ENCODE results near the gene PXDN.
A peak's percentile ranks its signal among the peaks of the same experiment; 100 is the strongest.
"Not testable (repeated sequence)": the region's sequence is repeated elsewhere in the genome, so short reads cannot be mapped to it uniquely, and the experiment has no call there.

PXDN gene

GRCh38 chr2:1724351-1724750 lies 20.0 kb downstream of the PXDN start:
- H3K36me3 ChIP-seq (ENCODE audit: control insufficient read depth, insufficient read depth, low read length, severe bottlenecking); DNase-seq (ENCODE audit: low read depth): not testable (repeated sequence)
- H3K4me1 ChIP-seq (ENCODE audit: control insufficient read depth, insufficient read depth, low read length) = peaks cover 57% of the 10 kb centered on the region

DNA sequence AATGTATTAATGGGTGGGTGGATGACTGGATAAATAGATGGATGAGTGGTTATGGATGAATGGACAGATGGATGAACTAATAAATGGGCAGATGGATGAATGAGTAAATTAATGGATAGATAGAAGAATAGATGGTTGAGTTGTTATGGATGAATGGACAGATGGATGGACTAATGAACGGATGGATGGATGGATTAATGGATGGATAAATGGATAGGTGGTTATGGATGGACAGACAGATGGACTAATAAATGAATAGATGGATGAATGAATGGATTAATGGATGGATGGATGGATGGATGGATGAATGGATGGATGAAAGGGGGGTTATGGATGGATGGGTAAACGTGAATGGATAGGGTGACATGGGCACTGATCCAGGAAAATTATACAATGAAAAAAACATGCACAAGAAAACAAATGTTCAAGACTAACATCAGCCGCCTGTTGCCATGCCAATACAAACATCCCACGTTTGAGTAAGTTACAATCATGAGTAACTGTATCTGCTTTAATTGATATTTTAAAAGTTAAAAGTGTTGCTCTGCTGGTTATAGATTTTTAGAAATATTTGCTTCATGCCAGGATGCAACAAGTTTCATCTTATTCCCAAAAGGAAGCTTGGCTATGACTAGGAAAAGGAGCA lies 20.8 kb downstream of the PXDN start:
- H3K4me3 ChIP-seq (ENCODE audit: low read length) = no peak overlapping the region
- peaks cover 49% of the 10 kb centered on the region for H3K4me1 ChIP-seq (ENCODE audit: control insufficient read depth, insufficient read depth, low read length)
- H3K27me3 ChIP-seq (replicated peaks; ENCODE audit: control insufficient read depth, insufficient read depth, low read length) = no peaks in the 10 kb centered on the region
- DNase-seq (ENCODE audit: low read depth) = no peak
- no peaks in the 10 kb centered on the region for H3K9me3 ChIP-seq (ENCODE audit: control insufficient read depth, low read length)
- H3K36me3 ChIP-seq (ENCODE audit: control insufficient read depth, insufficient read depth, low read length, severe bottlenecking) = peaks cover 2% of the 10 kb centered on the region
- H3K9ac ChIP-seq (ENCODE audit: low read length) = no peak overlapping the region

More at GRCh38 chr2:1724351-1724750, 20.0 kb downstream of the PXDN start:
- H3K9ac ChIP-seq (ENCODE audit: low read length); H3K9me3 ChIP-seq (ENCODE audit: control insufficient read depth, low read length); H3K4me3 ChIP-seq (ENCODE audit: low read length); H3K27me3 ChIP-seq (replicated peaks; ENCODE audit: control insufficient read depth, insufficient read depth, low read length): not testable (repeated sequence)

GRCh38 chr2:1722692-1723091 lies 21.6 kb downstream of the PXDN start:
- peaks cover 40% of the 10 kb centered on the region for H3K4me1 ChIP-seq (ENCODE audit: control insufficient read depth, insufficient read depth, low read length)
- no peaks in the 10 kb centered on the region for H3K9me3 ChIP-seq (ENCODE audit: control insufficient read depth, low read length)
- H3K36me3 ChIP-seq (ENCODE audit: control insufficient read depth, insufficient read depth, low read length, severe bottlenecking) = no peaks in the 10 kb centered on the region
- DNase-seq (ENCODE audit: low read depth) = no peak
- H3K27me3 ChIP-seq (replicated peaks; ENCODE audit: control insufficient read depth, insufficient read depth, low read length) = no peaks in the 10 kb centered on the region
- no peak overlapping the region for H3K4me3 ChIP-seq (ENCODE audit: low read length)
- H3K9ac ChIP-seq (ENCODE audit: low read length) = no peak overlapping the region

- DNase-seq (ENCODE audit: low read depth) = peak; percentile 60
- Histone ChIP-seq H3K9me3 (ENCODE audit: control insufficient read depth, low read length) (no peaks in the 10 kb centered on the region), H3K36me3 (ENCODE audit: control insufficient read depth, insufficient read depth, low read length, severe bottlenecking) (no peaks in the 10 kb centered on the region)
Observed at GRCh38 chr2:1721706-1722646, 22.3 kb downstream of the PXDN start.

GRCh38 chr2:1718339-1719220 lies 25.7 kb downstream of the PXDN start:
- no peak overlapping the region for H3K4me3 ChIP-seq (ENCODE audit: low read length)
- no peaks in the 10 kb centered on the region for H3K9me3 ChIP-seq (ENCODE audit: control insufficient read depth, low read length)
- no peaks in the 10 kb centered on the region for H3K36me3 ChIP-seq (ENCODE audit: control insufficient read depth, insufficient read depth, low read length, severe bottlenecking)
- DNase-seq (ENCODE audit: low read depth) = no peak
- H3K9ac ChIP-seq (ENCODE audit: low read length) = no peak overlapping the region
- no peaks in the 10 kb centered on the region for H3K27me3 ChIP-seq (replicated peaks; ENCODE audit: control insufficient read depth, insufficient read depth, low read length)
- peaks cover 57% of the 10 kb centered on the region for H3K4me1 ChIP-seq (ENCODE audit: control insufficient read depth, insufficient read depth, low read length)

More at GRCh38 chr2:1721706-1722646, 22.3 kb downstream of the PXDN start:
- Histone ChIP-seq H3K9ac (ENCODE audit: low read length) (peak overlapping the region; percentile 81), H3K27me3 (replicated peaks; ENCODE audit: control insufficient read depth, insufficient read depth, low read length) (no peaks in the 10 kb centered on the region), H3K4me1 (ENCODE audit: control insufficient read depth, insufficient read depth, low read length) (peaks cover 39% of the 10 kb centered on the region), H3K4me3 (ENCODE audit: low read length) (peak overlapping the region; percentile 64)

DNA sequence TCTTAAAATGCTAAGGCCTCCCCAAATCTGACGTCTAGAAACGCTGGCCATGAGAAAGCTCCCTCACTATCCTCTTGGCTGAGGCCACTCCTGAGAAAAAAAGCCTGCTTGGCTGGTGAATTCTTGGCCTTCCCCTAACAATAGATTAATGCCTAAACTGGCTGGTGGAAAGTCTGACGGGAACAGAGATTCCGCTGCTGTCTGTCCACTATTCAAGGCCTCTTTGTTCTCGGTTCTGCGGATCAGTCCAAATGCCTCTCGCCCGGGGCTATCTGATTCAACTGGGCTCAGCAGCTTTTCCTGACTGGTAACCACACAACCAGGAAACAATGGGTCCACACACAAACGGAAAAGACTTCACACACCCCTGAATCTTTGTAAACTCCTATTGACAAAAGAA lies 27.2 kb downstream of the PXDN start:
- DNase-seq (ENCODE audit: low read depth) = no peak
- Histone ChIP-seq H3K4me3 (ENCODE audit: low read length) (no peak overlapping the region), H3K9me3 (ENCODE audit: control insufficient read depth, low read length) (no peaks in the 10 kb centered on the region)

GRCh38 chr2:1716441-1716840 lies 27.9 kb downstream of the PXDN start:
- Histone ChIP-seq H3K4me1 (ENCODE audit: control insufficient read depth, insufficient read depth, low read length) (peaks cover 49% of the 10 kb centered on the region), H3K9ac (ENCODE audit: low read length) (no peak overlapping the region), H3K36me3 (ENCODE audit: control insufficient read depth, insufficient read depth, low read length, severe bottlenecking) (no peaks in the 10 kb centered on the region), H3K9me3 (ENCODE audit: control insufficient read depth, low read length) (no peaks in the 10 kb centered on the region), H3K4me3 (ENCODE audit: low read length) (no peak overlapping the region), H3K27me3 (replicated peaks; ENCODE audit: control insufficient read depth, insufficient read depth, low read length) (no peaks in the 10 kb centered on the region)
- no peak for DNase-seq (ENCODE audit: low read depth)

More for the DNA sequence above, 27.2 kb downstream of the PXDN start:
- Histone ChIP-seq H3K4me1 (ENCODE audit: control insufficient read depth, insufficient read depth, low read length) (peaks cover 49% of the 10 kb centered on the region), H3K27me3 (replicated peaks; ENCODE audit: control insufficient read depth, insufficient read depth, low read length) (no peaks in the 10 kb centered on the region), H3K36me3 (ENCODE audit: control insufficient read depth, insufficient read depth, low read length, severe bottlenecking) (no peaks in the 10 kb centered on the region), H3K9ac (ENCODE audit: low read length) (no peak overlapping the region)

DNA sequence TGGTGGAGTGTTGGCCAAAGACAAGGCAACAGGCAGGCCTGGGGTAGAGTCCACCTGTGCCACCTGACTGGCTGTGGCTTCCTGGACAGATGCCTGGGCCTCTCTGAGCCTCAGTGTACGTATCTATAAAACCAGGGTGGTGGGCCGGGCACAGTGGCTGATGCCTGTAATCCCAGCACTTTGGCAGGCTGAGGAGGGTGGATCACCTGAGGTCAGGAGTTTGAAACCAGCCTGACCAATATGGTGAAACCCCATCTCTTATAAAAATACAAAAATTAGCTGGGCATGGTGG lies 28.4 kb downstream of the PXDN start:
- not testable (repeated sequence) for H3K9ac ChIP-seq (ENCODE audit: low read length); H3K36me3 ChIP-seq (ENCODE audit: control insufficient read depth, insufficient read depth, low read length, severe bottlenecking); H3K4me3 ChIP-seq (ENCODE audit: low read length); H3K27me3 ChIP-seq (replicated peaks; ENCODE audit: control insufficient read depth, insufficient read depth, low read length); DNase-seq (ENCODE audit: low read depth); H3K9me3 ChIP-seq (ENCODE audit: control insufficient read depth, low read length)
- H3K4me1 ChIP-seq (ENCODE audit: control insufficient read depth, insufficient read depth, low read length) = peaks cover 45% of the 10 kb centered on the region

- Histone ChIP-seq H3K9me3 (ENCODE audit: control insufficient read depth, low read length) (no peaks in the 10 kb centered on the region), H3K4me1 (ENCODE audit: control insufficient read depth, insufficient read depth, low read length) (peaks cover 40% of the 10 kb centered on the region), H3K27me3 (replicated peaks; ENCODE audit: control insufficient read depth, insufficient read depth, low read length) (no peaks in the 10 kb centered on the region), H3K9ac (ENCODE audit: low read length) (peak overlapping the region; percentile 6), H3K4me3 (ENCODE audit: low read length) (peak overlapping the region; percentile 6), H3K36me3 (ENCODE audit: control insufficient read depth, insufficient read depth, low read length, severe bottlenecking) (no peaks in the 10 kb centered on the region)
- DNase-seq (ENCODE audit: low read depth) = peak; percentile 39
Observed at GRCh38 chr2:1715184-1716013, 28.9 kb downstream of the PXDN start.

GRCh38 chr2:1714291-1715064 lies 29.8 kb downstream of the PXDN start:
- H3K36me3 ChIP-seq (ENCODE audit: control insufficient read depth, insufficient read depth, low read length, severe bottlenecking) = no peaks in the 10 kb centered on the region
- peak overlapping the region; percentile 6 for H3K4me3 ChIP-seq (ENCODE audit: low read length)
- no peaks in the 10 kb centered on the region for H3K9me3 ChIP-seq (ENCODE audit: control insufficient read depth, low read length)
- DNase-seq (ENCODE audit: low read depth) = no peak
- H3K9ac ChIP-seq (ENCODE audit: low read length) = peak overlapping the region; percentile 6
- H3K4me1 ChIP-seq (ENCODE audit: control insufficient read depth, insufficient read depth, low read length) = peaks cover 37% of the 10 kb centered on the region
- no peaks in the 10 kb centered on the region for H3K27me3 ChIP-seq (replicated peaks; ENCODE audit: control insufficient read depth, insufficient read depth, low read length)
